GM21528 (cell line): ENCODE data around the gene SIVA1.

ENCODE experiments used
- ATAC-seq: cut with Tn5 transposase; IDR thresholded peaks from one replicate; pipeline ENCODE4 v1.9.1; 2021; ENCODE audit warnings: mild to moderate bottlenecking, moderate library complexity; ENCODE audit not compliant: unreplicated experiment, low FRiP score

Gene SIVA1

GRCh38 chr14:104805326-104805678 is 52.4 kb downstream of the SIVA1 start:
- no peak for ATAC-seq

- ATAC-seq, result no peak
Observed at GRCh38 chr14:104805941-104806624, 53.1 kb downstream of the SIVA1 start.

GRCh38 chr14:104806625-104807465 is 53.9 kb downstream of the SIVA1 start:
- no peak for ATAC-seq

- ATAC-seq, result no peak
Observed at GRCh38 chr14:104808456-104808855, 55.5 kb downstream of the SIVA1 start.
